OCI-LY7 (cell line): ENCODE data around the gene CCDC27. TPM values are rescaled to one million over a fixed set of nuclear protein-coding genes. Genes with fewer than 3 reads are reported as not detected.

ENCODE experiments used
- BruUV-seq: library from RNA; stranded (reverse); fragments of 400-500 nt; replicated peaks from 2 replicates; lab custom pipeline; 2021; lab: Mats Ljungman, UMichigan
- CTCF ChIA-PET: fragments of 300-600 bp; sonication (Branson Sonifier 250); formaldehyde crosslinking; loops from one replicate; lab custom pipeline; 2022; ENCODE audit warnings: antibody characterized with exemption; ENCODE audit not compliant: unreplicated experiment; lab: Charles Lee
- POLR2A ChIA-PET: fragments of 300-600 bp; sonication (Branson Sonifier 250); formaldehyde crosslinking; loops from one replicate; lab custom pipeline; 2022; ENCODE audit warnings: antibody characterized with exemption; lab: Charles Lee
- DNase-seq: peaks from one replicate; pipeline ENCODE4 v3.0.0-alpha.2; 2015; ENCODE audit warnings: low spot score
- H2AFZ ChIP-seq: fragments of 200-600 bp; sonication (generic), shearing (Covaris generic); 2 replicates; pipeline ENCODE4 v1.6.1; 2014; ENCODE audit warnings: mild to moderate bottlenecking, antibody characterized with exemption, low read length, moderate library complexity
- H3K27ac ChIP-seq: fragments of 200-600 bp; sonication (generic); 2 replicates; pipeline ENCODE4 v1.5.1; 2014; ENCODE audit warnings: mixed run types, low read depth, mild to moderate bottlenecking, moderate library complexity, low read length, inconsistent platforms; ENCODE audit not compliant: poor library complexity, severe bottlenecking
- H3K36me3 ChIP-seq: fragments of 200-600 bp; sonication (generic); 2 replicates; pipeline ENCODE4 v1.6.1; 2014; ENCODE audit warnings: mild to moderate bottlenecking, antibody characterized with exemption, low read length, moderate library complexity, mixed read lengths; ENCODE audit not compliant: insufficient read depth
- H3K4me1 ChIP-seq: fragments of 200-600 bp; sonication (generic); 2 replicates; pipeline ENCODE4 v1.5.1; 2014; ENCODE audit warnings: mild to moderate bottlenecking, low read length; ENCODE audit not compliant: insufficient read depth, poor library complexity, severe bottlenecking
- H3K4me2 ChIP-seq: fragments of 200-600 bp; sonication (generic); 2 replicates; pipeline ENCODE4 v1.6.1; 2014; ENCODE audit warnings: mild to moderate bottlenecking, low read length
- H3K4me3 ChIP-seq: fragments of 200-600 bp; sonication (generic); 2 replicates; pipeline ENCODE4 v1.5.1; 2014; ENCODE audit warnings: mild to moderate bottlenecking, low read depth, low read length; ENCODE audit not compliant: poor library complexity, severe bottlenecking
- H3K79me2 ChIP-seq: fragments of 200-600 bp; sonication (generic); 2 replicates; pipeline ENCODE4 v1.6.1; 2016; ENCODE audit warnings: low read depth, mild to moderate bottlenecking, low read length, moderate library complexity, mixed read lengths; ENCODE audit not compliant: insufficient read depth
- H3K9me2 ChIP-seq: fragments of 200-600 bp; sonication (generic); 2 replicates; pipeline ENCODE4 v1.6.1; 2016; ENCODE audit warnings: mild to moderate bottlenecking, low read length, mixed read lengths; ENCODE audit not compliant: insufficient read depth
- H3K9me3 ChIP-seq: fragments of 200-600 bp; sonication (generic); 2 replicates; pipeline ENCODE4 v1.6.1; 2014; ENCODE audit warnings: mild to moderate bottlenecking, mixed run types, low read length, mixed read lengths
- H4K20me1 ChIP-seq: fragments of 200-600 bp; sonication (generic); 2 replicates; pipeline ENCODE4 v1.6.1; 2014; ENCODE audit warnings: mild to moderate bottlenecking, antibody characterized with exemption, low read length, moderate library complexity, mixed read lengths; ENCODE audit not compliant: insufficient read depth
- CTCF ChIP-seq: fragments of 200-600 bp; sonication (generic); conservative IDR thresholded peaks from 2 replicates; pipeline ENCODE4 v1.5.1; 2014; ENCODE audit warnings: mild to moderate bottlenecking, antibody characterized with exemption, low read length, moderate library complexity, mixed read lengths
- EZH2phosphoT487 ChIP-seq: fragments of 200-600 bp; sonication (generic); IDR thresholded peaks from 2 replicates; pipeline ENCODE4 v1.6.1; 2018; ENCODE audit warnings: low read depth, borderline replicate concordance, mild to moderate bottlenecking, mixed run types, antibody characterized with exemption, low read length, moderate library complexity, mixed read lengths
- intact Hi-C: fragments of 100-400 bp; cut with micrococcal nuclease; formaldehyde crosslinking; loops from one replicate; pipeline ENCODE4 v1.10.0; 2022; ENCODE audit not compliant: unreplicated experiment
- total RNA-seq, 2 experiments: library from RNA; depleted of rRNA in 1 of 2; stranded (reverse); fragments of >200 nt in 1 of 2; shearing (Covaris generic) in 1 of 2; gene quantifications; 2 replicates each; pipeline ENCODE4 v1.2.3, GENCODE V29; 2014 to 2022

CCDC27 gene
- total RNA-seq, 2 experiments from 2014 or later = not detected

GRCh38 chr1:3795453-3796214 lies 43.4 kb downstream of the CCDC27 start:
- peak overlapping the region; percentile 80 for H3K4me2 ChIP-seq
- H3K9me2 ChIP-seq = no peaks in the 10 kb centered on the region
- H2AFZ ChIP-seq = peak overlapping the region; percentile 92; the same call in 1 of the 2 replicates
- peak overlapping the region; percentile 32 for H3K27ac ChIP-seq
- intact Hi-C loops = loop anchor here (2.0 kb wide), 1 partner anchor 107 kb away; no protein-coding TSS in a partner anchor
- peaks cover 15% of the 10 kb centered on the region for H4K20me1 ChIP-seq
- H3K79me2 ChIP-seq = peaks cover 44% of the 10 kb centered on the region
- H3K36me3 ChIP-seq = peaks cover 32% of the 10 kb centered on the region
- no TSS peak for BruUV-seq
- H3K9me3 ChIP-seq = peaks cover 3% of the 10 kb centered on the region; the same call in 1 of the 2 replicates
- DNase-seq = peak; percentile 31
- no peak for TF ChIP-seq EZH2phosphoT487
- TF ChIP-seq CTCF = no peak
- ChIA-PET CTCF (no interaction called here), POLR2A (no interaction called here)
- H3K4me1 ChIP-seq = peaks cover 24% of the 10 kb centered on the region
- H3K4me3 ChIP-seq = peak overlapping the region; percentile 99

- intact Hi-C loops = loop anchor here (1.0 to 2.0 kb wide), 2 partner anchors 20 to 106 kb away; no protein-coding TSS in a partner anchor
Observed at GRCh38 chr1:3796215-3797061, 44.2 kb downstream of the CCDC27 start, which contains the start of gene LRRC47. Gene LRRC47, minus strand, starts transcription at chr1:3796498. Its CDS starts 22 bp downstream, at chr1:3796476.

More at GRCh38 chr1:3796215-3797061, 44.2 kb downstream of the CCDC27 start, which contains the start of gene LRRC47:
- ChIA-PET POLR2A (interaction anchor here (0.7 to 1.4 kb wide), 2 partner anchors 97 to 630 kb away, joined by 3 read pairs; no protein-coding TSS in a partner anchor), CTCF (no interaction called here)
- peak within 1 kb of the TSS; percentile 99 for H3K4me3 ChIP-seq
- H3K36me3 ChIP-seq = peaks cover 30% of the 10 kb centered on the region
- peaks cover 44% of the 10 kb centered on the region for H3K79me2 ChIP-seq
- TSS peak; percentile 94 for BruUV-seq
- H3K9me2 ChIP-seq = no peaks in the 10 kb centered on the region
- H2AFZ ChIP-seq = peak within 1 kb of the TSS; percentile 92
- peaks cover 9% of the 10 kb centered on the region; the same call in 1 of the 2 replicates for H3K9me3 ChIP-seq
- peaks cover 15% of the 10 kb centered on the region for H4K20me1 ChIP-seq
- DNase-seq = peak; percentile 94
- H3K4me2 ChIP-seq = peak within 1 kb of the TSS; percentile 80
- no peak for TF ChIP-seq EZH2phosphoT487
- TF ChIP-seq CTCF = no peak
- peaks cover 24% of the 10 kb centered on the region for H3K4me1 ChIP-seq
- H3K27ac ChIP-seq = peak within 1 kb of the TSS; percentile 32
